Esophagus squamous epithelium (tissue), 5 donors: ENCODE results near the gene POLR2E. TPM values are rescaled to one million over a fixed set of nuclear protein-coding genes. Genes with fewer than 3 reads are reported as not detected.
"Not testable (repeated sequence)": the region's sequence is repeated elsewhere in the genome, so short reads cannot be mapped to it uniquely, and the experiment has no call there.

Experiments
- DNase-seq: peaks from one replicate; lab custom pipeline; 2025; lab: John Stamatoyannopoulos, UW
- H3K27ac ChIP-seq, 4 donors: fragments of 200-600 bp; sonication (generic); one replicate each; pipeline ENCODE4 v1.5.1; 2016 to 2019; ENCODE audit warnings: mild to moderate bottlenecking in 1 of 4
- H3K27me3 ChIP-seq, 4 donors: fragments of 200-600 bp; sonication (generic); 1 replicate in 3 of 4; 2 replicates in 1 of 4; pipeline versions ENCODE4 v1.5.1 to v1.6.0; 2017 to 2021; ENCODE audit warnings: antibody characterized with exemption in 1 of 4
- H3K36me3 ChIP-seq, 3 donors: fragments of 200-600 bp; sonication (generic); one replicate each; pipeline ENCODE4 v1.5.1; 2016 to 2019
- H3K4me1 ChIP-seq, 3 donors: fragments of 200-600 bp; sonication (generic); one replicate each; pipeline ENCODE4 v1.5.1; 2017 to 2019
- H3K4me3 ChIP-seq, 4 donors: fragments of 200-600 bp; sonication (generic); 1 replicate in 3 of 4; 2 replicates in 1 of 4; pipeline ENCODE4 v1.5.1; 2016 to 2019; ENCODE audit warnings: mild to moderate bottlenecking in 2 of 4, moderate library complexity in 1 of 4
- H3K9me3 ChIP-seq, 3 donors: fragments of 200-600 bp; sonication (generic); one replicate each; pipeline ENCODE4 v1.5.1; 2016 to 2019
- CTCF ChIP-seq, 6 experiments: fragments of 450-650 bp in 4 of 6; fragments of 200-600 bp in 2 of 6; sonication (generic) in 2 of 6; IDR thresholded peaks; one replicate each; pipeline ENCODE4 v1.5.1; 2016 to 2019; ENCODE audit warnings: antibody characterized with exemption in 6 of 6, mild to moderate bottlenecking in 4 of 6, moderate library complexity in 4 of 6
- POLR2A ChIP-seq, 4 donors: fragments of 450-650 bp; IDR thresholded peaks; one replicate each; pipeline ENCODE4 v1.6.1; 2017; ENCODE audit warnings: antibody characterized with exemption in 4 of 4, mild to moderate bottlenecking in 4 of 4, moderate library complexity in 3 of 4
- WGBS, 2 donors: methylation state at CpG; one replicate each; pipeline ENCODE4 v1.1.5; 2018; 5-methylcytosine and 5-hydroxymethylcytosine counted together
- intact Hi-C: fragments of 100-400 bp; cut with DNase I; formaldehyde crosslinking; loops from one replicate; pipeline ENCODE4 v1.15.0; 2022
- total RNA-seq, 4 donors: library from RNA; depleted of rRNA; stranded (reverse); fragments of >200 nt; gene quantifications; one replicate each; pipeline ENCODE4 v1.1.0, GENCODE V29; 2016
- donor health status: DM: yes; HTN: yes; CAD: no.

Gene POLR2E
- total RNA-seq, 4 donors from 2014 or later = 113 to 198 (median 166) TPM

GRCh38 chr19:1117654-1118053, 22.5 kb upstream of the POLR2E start:
- H3K4me1 ChIP-seq = peaks cover 17 to 39% (median 19%) of the 10 kb centered on the region in 3 donors
- H3K9me3 ChIP-seq = no peaks in the 10 kb centered on the region
- H3K36me3 ChIP-seq = peaks cover 86 to 99% (median 92%) of the 10 kb centered on the region in 3 donors
- H3K27me3 ChIP-seq = no peaks in the 10 kb centered on the region
- no peak for DNase-seq
- intact Hi-C loops = loop anchor here (10.0 kb wide), 1 partner anchor 47 kb away; no protein-coding TSS in a partner anchor
- no peak overlapping the region for H3K4me3 ChIP-seq
- TF ChIP-seq POLR2A (IDR thresholded peaks at IDR 0.05) (no peak), CTCF (IDR thresholded peaks at IDR 0.05) (no peak)
- 58 to 90% methylated on average over 2 to 8 of the region's 16 CpGs for WGBS, 2 donors
- peak overlapping the region; percentile 16 to 42 (median 36) for H3K27ac ChIP-seq

- H3K9me3 ChIP-seq = no peaks in the 10 kb centered on the region
- WGBS, 2 donors = 93 to 94% methylated on average over 6 to 10 of the region's 52 CpGs
- TF ChIP-seq POLR2A (IDR thresholded peaks at IDR 0.05) (no peak), CTCF (IDR thresholded peaks at IDR 0.05) (no peak)
- DNase-seq = no peak
- peaks cover 22 to 45% (median 24%) of the 10 kb centered on the region in 3 donors for H3K4me1 ChIP-seq
- intact Hi-C loops = loop anchor here (10.0 kb wide), 1 partner anchor 48 kb away; no protein-coding TSS in a partner anchor
- no peak overlapping the region for H3K4me3 ChIP-seq
- no peaks in the 10 kb centered on the region for H3K27me3 ChIP-seq
- peak overlapping the region; percentile 10 to 42 (median 36) for H3K27ac ChIP-seq
- H3K36me3 ChIP-seq = peaks cover 86 to 99% (median 87%) of the 10 kb centered on the region in 3 donors
Measured at GRCh38 chr19:1116726-1117581, 21.8 kb upstream of the POLR2E start.

GRCh38 chr19:1115646-1116420, 20.7 kb upstream of the POLR2E start:
- no peaks in the 10 kb centered on the region for H3K9me3 ChIP-seq
- peaks cover 30 to 56% (median 32%) of the 10 kb centered on the region in 3 donors for H3K4me1 ChIP-seq
- H3K36me3 ChIP-seq = peaks cover 76 to 99% (median 85%) of the 10 kb centered on the region in 3 donors
- intact Hi-C loops = loop anchor here (10.0 kb wide), 1 partner anchor 49 kb away; no protein-coding TSS in a partner anchor
- WGBS, 2 donors = 95% methylated on average over 4 to 10 of the region's 35 CpGs
- H3K27me3 ChIP-seq = no peaks in the 10 kb centered on the region
- TF ChIP-seq CTCF (IDR thresholded peaks at IDR 0.05) (no peak), POLR2A (IDR thresholded peaks at IDR 0.05) (no peak)
- DNase-seq = no peak
- H3K27ac ChIP-seq = peak overlapping the region in 2 of 4 donors; percentile 9 to 10
- no peak overlapping the region for H3K4me3 ChIP-seq

GRCh38 chr19:1114728-1115127, 19.6 kb upstream of the POLR2E start:
- Histone ChIP-seq H3K4me1 (peaks cover 30 to 59% (median 32%) of the 10 kb centered on the region in 3 donors), H3K27ac (peak overlapping the region in 1 of 4 donors; percentile 88), H3K36me3 (peaks cover 68 to 99% (median 85%) of the 10 kb centered on the region in 3 donors)
- not testable (repeated sequence) for DNase-seq, H3K9me3 ChIP-seq, H3K4me3 ChIP-seq, H3K27me3 ChIP-seq
- WGBS, 2 donors = 83 to 89% methylated on average over 8 to 9 of the region's 9 CpGs
- intact Hi-C loops = loop anchor here (5.0 to 10.0 kb wide), 2 partner anchors 50 to 78 kb away; no protein-coding TSS in a partner anchor

- WGBS, 2 donors = 82% methylated on average over 23 of the region's 25 CpGs; no CpG with 5 or more reads in 1 of the 2 donors
Measured at GRCh38 chr19:1113986-1114483, 18.9 kb upstream of the POLR2E start.

More at GRCh38 chr19:1113986-1114483, 18.9 kb upstream of the POLR2E start:
- H3K4me3 ChIP-seq = no peak overlapping the region
- intact Hi-C loops = loop anchor here (5.0 to 10.0 kb wide), 2 partner anchors 51 to 78 kb away; no protein-coding TSS in a partner anchor
- peak overlapping the region; percentile 73 to 91 (median 84) for H3K27ac ChIP-seq
- H3K27me3 ChIP-seq = no peaks in the 10 kb centered on the region
- peaks cover 30 to 66% (median 32%) of the 10 kb centered on the region in 3 donors for H3K4me1 ChIP-seq
- TF ChIP-seq CTCF (IDR thresholded peaks at IDR 0.05) (no peak), POLR2A (IDR thresholded peaks at IDR 0.05) (no peak)
- peaks cover 67 to 99% (median 83%) of the 10 kb centered on the region in 3 donors for H3K36me3 ChIP-seq
- H3K9me3 ChIP-seq = no peaks in the 10 kb centered on the region
- no peak for DNase-seq
